Fibroblast of lung (primary cell): ENCODE measurements around the gene CNTNAP4. TPM values are rescaled to one million over a fixed set of nuclear protein-coding genes. Genes with fewer than 3 reads are reported as not detected.

Experiments
- DNase-seq, 2 donors: peaks; one replicate each; pipeline versions ENCODE4 v3.0.0 to v3.0.0-alpha.2; 2010; ENCODE audit warnings: low read depth in 2 of 2
- H2AFZ ChIP-seq: 2 replicates; pipeline ENCODE4 v1.5.1; 2012; ENCODE audit warnings: low read length, control low read depth, inconsistent platforms
- H3K27ac ChIP-seq: 2 replicates; pipeline ENCODE4 v1.5.1; 2011; ENCODE audit warnings: low read length, control low read depth; ENCODE audit not compliant: insufficient read depth
- H3K27me3 ChIP-seq: 2 replicates; pipeline ENCODE4 v1.5.1; 2011; ENCODE audit warnings: mild to moderate bottlenecking, low read length; ENCODE audit not compliant: control insufficient read depth, insufficient read depth
- H3K36me3 ChIP-seq: 2 replicates; pipeline ENCODE4 v1.5.1; 2011; ENCODE audit warnings: low read length; ENCODE audit not compliant: control insufficient read depth, insufficient read depth
- H3K4me1 ChIP-seq: 2 replicates; pipeline ENCODE4 v1.5.1; 2011; ENCODE audit warnings: low read length; ENCODE audit not compliant: control insufficient read depth, insufficient read depth; ENCODE audit errors: extremely low read depth
- H3K4me2 ChIP-seq: 2 replicates; pipeline ENCODE4 v1.5.1; 2011; ENCODE audit warnings: low read length, control low read depth; ENCODE audit not compliant: insufficient read depth; ENCODE audit errors: extremely low read depth
- H3K4me3 ChIP-seq, 4 experiments: fragments of 200-600 bp in 1 of 4; sonication (generic) in 1 of 4; replicated peaks in 1 of 4; 2 replicates each; pipeline ENCODE4 v1.5.1; 2011 to 2016; ENCODE audit warnings: low read length in 4 of 4, low read depth in 3 of 4, mild to moderate bottlenecking in 3 of 4, control low read depth in 2 of 4, inconsistent platforms in 1 of 4, mixed read lengths in 1 of 4; ENCODE audit not compliant: insufficient read depth in 1 of 4; ENCODE audit errors: control extremely low read depth in 1 of 4
- H3K79me2 ChIP-seq: 2 replicates; pipeline ENCODE4 v1.5.1; 2012; ENCODE audit warnings: mild to moderate bottlenecking, low read length, inconsistent platforms; ENCODE audit not compliant: control insufficient read depth, insufficient read depth
- H3K9ac ChIP-seq: 2 replicates; pipeline ENCODE4 v1.5.1; 2011; ENCODE audit warnings: mild to moderate bottlenecking, low read length, control low read depth; ENCODE audit not compliant: insufficient read depth
- H3K9me3 ChIP-seq: 2 replicates; pipeline ENCODE4 v1.5.1; 2012; ENCODE audit warnings: low read depth, low read length; ENCODE audit not compliant: control insufficient read depth, insufficient read depth
- H4K20me1 ChIP-seq: 2 replicates; pipeline ENCODE4 v1.5.1; 2011; ENCODE audit warnings: low read length; ENCODE audit not compliant: control insufficient read depth, insufficient read depth; ENCODE audit errors: extremely low read depth
- EZH2 ChIP-seq: IDR thresholded peaks from 2 replicates; pipeline ENCODE4 v1.5.1; 2012; ENCODE audit warnings: low read length, control low read depth, mild to moderate bottlenecking; ENCODE audit errors: missing control alignments
- polyA plus RNA-seq, 2 donors: library from polyadenylated mRNA; depleted of rRNA in 1 of 2; stranded (reverse) in 1 of 2; unstranded in 1 of 2; fragments of >200 nt; gene quantifications; 2 replicates each; pipeline ENCODE4 v1.2.1, GENCODE V29; 2011 to 2012; ENCODE audit warnings: missing spikeins in 1 of 2
- total RNA-seq: library from RNA; depleted of rRNA; stranded (reverse); fragments of >200 nt; gene quantifications from 2 replicates; pipeline ENCODE4 v1.2.1, GENCODE V29; 2014
- TF ChIP-seq, protein P1 (sequence below), 2 donors: IDR thresholded peaks in 1 of 2; conservative IDR thresholded peaks in 1 of 2; 1 replicate in 1 of 2; 2 replicates in 1 of 2; pipeline ENCODE4 v1.5.1; 2011 to 2012; ENCODE audit warnings: low read length in 2 of 2, control low read depth in 1 of 2, inconsistent platforms in 1 of 2, low read depth in 1 of 2, mild to moderate bottlenecking in 1 of 2

Gene CNTNAP4
- total and polyA plus RNA-seq, 2 donors (not counting 1 experiment from before 2014, with no cell fraction given): not detected

DNA sequence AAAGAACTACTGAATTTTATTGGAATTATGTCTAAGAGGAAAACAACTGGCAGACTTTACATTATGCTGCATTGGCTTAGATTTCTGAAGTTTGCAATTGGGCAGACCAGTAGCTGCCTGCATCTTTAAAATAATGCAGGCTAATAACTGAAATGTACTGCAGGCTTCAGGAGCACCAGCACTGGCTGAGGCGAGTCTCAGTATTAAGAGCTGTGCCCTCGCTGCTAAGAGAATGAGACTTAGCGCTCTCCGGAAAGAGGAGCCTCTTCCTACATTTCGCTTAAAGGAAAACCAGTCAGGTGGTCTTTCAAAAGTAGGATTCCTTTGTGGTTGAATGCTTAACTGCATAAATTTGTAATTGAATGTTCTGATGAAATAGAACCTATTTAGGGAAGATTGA, 885 bp downstream of the CNTNAP4 start:
- DNase-seq: no peak
- Histone ChIP-seq H3K4me2 (no peak overlapping the region), H3K4me1 (no peaks in the 10 kb centered on the region), H4K20me1 (no peaks in the 10 kb centered on the region), H3K27me3 (no peaks in the 10 kb centered on the region), H3K9ac (no peak overlapping the region), H3K4me3 (no peak overlapping the region), H3K36me3 (no peaks in the 10 kb centered on the region), H3K9me3 (no peaks in the 10 kb centered on the region), H3K79me2 (no peaks in the 10 kb centered on the region), H3K27ac (no peak overlapping the region), H2AFZ (no peak overlapping the region)
- TF ChIP-seq, protein P1, sequence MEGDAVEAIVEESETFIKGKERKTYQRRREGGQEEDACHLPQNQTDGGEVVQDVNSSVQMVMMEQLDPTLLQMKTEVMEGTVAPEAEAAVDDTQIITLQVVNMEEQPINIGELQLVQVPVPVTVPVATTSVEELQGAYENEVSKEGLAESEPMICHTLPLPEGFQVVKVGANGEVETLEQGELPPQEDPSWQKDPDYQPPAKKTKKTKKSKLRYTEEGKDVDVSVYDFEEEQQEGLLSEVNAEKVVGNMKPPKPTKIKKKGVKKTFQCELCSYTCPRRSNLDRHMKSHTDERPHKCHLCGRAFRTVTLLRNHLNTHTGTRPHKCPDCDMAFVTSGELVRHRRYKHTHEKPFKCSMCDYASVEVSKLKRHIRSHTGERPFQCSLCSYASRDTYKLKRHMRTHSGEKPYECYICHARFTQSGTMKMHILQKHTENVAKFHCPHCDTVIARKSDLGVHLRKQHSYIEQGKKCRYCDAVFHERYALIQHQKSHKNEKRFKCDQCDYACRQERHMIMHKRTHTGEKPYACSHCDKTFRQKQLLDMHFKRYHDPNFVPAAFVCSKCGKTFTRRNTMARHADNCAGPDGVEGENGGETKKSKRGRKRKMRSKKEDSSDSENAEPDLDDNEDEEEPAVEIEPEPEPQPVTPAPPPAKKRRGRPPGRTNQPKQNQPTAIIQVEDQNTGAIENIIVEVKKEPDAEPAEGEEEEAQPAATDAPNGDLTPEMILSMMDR (conservative IDR thresholded peaks at IDR 0.05 in 1 of 2, IDR thresholded peaks at IDR 0.05 in 1 of 2; ENCODE audit: low read depth in 1 of 2, low read length in 2 of 2): no peak
- TF ChIP-seq EZH2: no peak

DNA sequence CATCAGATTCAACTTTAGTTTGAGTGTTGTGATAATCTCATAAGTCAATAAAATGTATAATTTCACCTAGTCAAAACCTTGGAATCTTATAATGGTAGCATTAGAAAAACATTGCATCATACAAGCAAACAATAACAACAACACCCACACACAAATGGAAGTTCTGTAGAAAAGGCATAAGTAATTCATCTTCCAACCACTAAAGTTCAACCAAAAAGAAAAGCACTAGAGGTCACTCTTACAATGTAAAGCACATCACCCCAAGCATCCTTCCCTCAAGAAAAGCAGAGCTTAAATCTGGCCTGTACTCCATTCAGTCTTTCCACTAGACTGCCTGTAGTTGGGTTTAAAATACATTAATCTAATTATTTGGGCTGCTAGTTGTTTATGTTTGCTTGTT, 1.8 kb downstream of the CNTNAP4 start:
- no peaks in the 10 kb centered on the region for H3K4me1 ChIP-seq
- H4K20me1 ChIP-seq: no peaks in the 10 kb centered on the region
- peak in 1 of 2 donors; percentile 58 for DNase-seq
- no peak overlapping the region for H3K4me2 ChIP-seq
- H2AFZ ChIP-seq: no peak overlapping the region
- no peaks in the 10 kb centered on the region for H3K79me2 ChIP-seq
- no peak overlapping the region for H3K27ac ChIP-seq
- H3K9ac ChIP-seq: no peak overlapping the region
- no peak overlapping the region for H3K4me3 ChIP-seq
- H3K27me3 ChIP-seq: no peaks in the 10 kb centered on the region
- H3K9me3 ChIP-seq: no peaks in the 10 kb centered on the region
- H3K36me3 ChIP-seq: no peaks in the 10 kb centered on the region
- TF ChIP-seq EZH2: no peak
- TF ChIP-seq, protein P1 (conservative IDR thresholded peaks at IDR 0.05 in 1 of 2, IDR thresholded peaks at IDR 0.05 in 1 of 2; ENCODE audit: low read depth in 1 of 2, low read length in 2 of 2): peak in 1 of 2 donors; percentile 13

DNA sequence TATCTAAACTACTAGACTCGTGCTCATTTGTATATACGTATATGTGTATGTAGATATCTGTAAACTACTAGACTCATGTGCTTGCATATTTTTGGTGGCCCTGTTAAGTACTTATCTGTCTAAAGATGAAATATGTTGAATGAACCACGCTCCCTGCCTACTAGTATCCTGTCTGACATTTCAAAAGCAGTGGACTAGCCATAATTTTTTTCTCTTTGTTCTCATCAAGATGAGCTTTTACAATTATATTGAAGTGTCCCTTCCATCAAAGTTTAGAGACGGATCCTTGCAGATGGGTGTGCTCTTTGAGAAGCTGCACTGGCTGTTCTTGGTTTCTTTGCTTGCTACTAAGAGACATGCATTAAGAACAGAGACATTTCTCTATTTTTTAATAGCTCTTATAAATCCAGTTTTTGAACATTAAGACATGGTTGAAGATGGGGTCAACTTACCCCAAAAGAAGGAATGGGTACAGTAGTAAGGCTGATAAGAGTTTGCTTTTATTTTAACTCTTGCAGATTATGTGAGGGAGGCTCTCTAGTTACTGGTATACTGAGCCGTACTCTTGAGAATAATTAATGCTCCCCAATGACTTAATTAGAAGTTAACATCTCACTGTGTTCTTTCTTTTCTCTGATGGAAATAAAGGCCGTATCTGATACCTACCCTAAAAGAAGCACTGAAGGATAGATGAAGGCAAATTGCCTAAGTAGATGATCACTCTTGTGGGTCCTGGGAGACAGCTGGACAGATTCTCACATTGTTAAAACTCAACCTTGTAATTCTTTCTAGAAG, 3.4 kb downstream of the CNTNAP4 start:
- H3K9me3 ChIP-seq: no peaks in the 10 kb centered on the region
- no peak overlapping the region for H3K4me2 ChIP-seq
- no peak for DNase-seq
- H3K9ac ChIP-seq: no peak overlapping the region
- no peaks in the 10 kb centered on the region for H3K79me2 ChIP-seq
- no peaks in the 10 kb centered on the region for H4K20me1 ChIP-seq
- TF ChIP-seq, protein P1 (conservative IDR thresholded peaks at IDR 0.05 in 1 of 2, IDR thresholded peaks at IDR 0.05 in 1 of 2; ENCODE audit: low read depth in 1 of 2, low read length in 2 of 2): no peak
- TF ChIP-seq EZH2: no peak
- no peak overlapping the region for H3K4me3 ChIP-seq
- no peak overlapping the region for H3K27ac ChIP-seq
- H3K27me3 ChIP-seq: no peaks in the 10 kb centered on the region
- H3K4me1 ChIP-seq: no peaks in the 10 kb centered on the region
- no peaks in the 10 kb centered on the region for H3K36me3 ChIP-seq
- no peak overlapping the region for H2AFZ ChIP-seq
